ENCODE data around the gene CHST13.

Gene CHST13, protein sequence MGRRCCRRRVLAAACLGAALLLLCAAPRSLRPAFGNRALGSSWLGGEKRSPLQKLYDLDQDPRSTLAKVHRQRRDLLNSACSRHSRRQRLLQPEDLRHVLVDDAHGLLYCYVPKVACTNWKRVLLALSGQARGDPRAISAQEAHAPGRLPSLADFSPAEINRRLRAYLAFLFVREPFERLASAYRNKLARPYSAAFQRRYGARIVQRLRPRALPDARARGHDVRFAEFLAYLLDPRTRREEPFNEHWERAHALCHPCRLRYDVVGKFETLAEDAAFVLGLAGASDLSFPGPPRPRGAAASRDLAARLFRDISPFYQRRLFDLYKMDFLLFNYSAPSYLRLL

DNA sequence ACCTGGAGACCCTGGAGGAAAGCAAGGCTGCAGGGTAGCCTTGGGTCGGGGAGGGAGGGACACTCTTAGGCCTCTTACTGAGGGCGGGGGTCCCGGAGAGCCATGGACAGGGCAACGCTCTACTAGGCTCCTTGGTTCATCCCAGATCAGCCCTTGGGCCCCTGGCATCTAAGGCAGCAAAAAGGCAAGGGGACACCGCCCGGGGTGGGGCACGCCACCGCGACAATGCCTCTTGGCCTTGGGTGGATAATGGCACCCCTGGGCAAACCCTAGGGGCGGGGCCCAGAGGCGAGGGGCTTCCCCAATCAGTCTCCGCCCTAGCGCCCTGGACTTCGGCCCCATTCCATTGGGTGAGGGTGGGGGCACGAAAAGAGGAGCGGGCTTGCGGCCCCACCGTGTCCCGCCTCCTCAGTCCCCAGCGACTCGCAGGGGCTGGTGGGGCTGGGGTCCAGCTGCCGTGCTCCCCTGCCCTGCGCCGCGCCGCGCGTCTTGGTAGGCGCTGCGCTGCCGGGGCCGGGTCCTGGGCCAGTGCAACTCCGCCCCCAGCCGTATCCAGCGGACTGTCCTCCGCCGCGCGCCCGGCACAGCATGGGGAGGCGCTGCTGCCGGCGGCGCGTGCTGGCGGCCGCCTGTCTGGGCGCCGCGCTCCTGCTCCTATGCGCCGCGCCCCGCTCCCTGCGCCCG is at the start of gene CHST13:
TSS of gene CHST13 (plus strand) at position 411 of the 684 bp plus-strand sequence. CDS start at position 589, 178 bp downstream.
- peak; percentile 59 for DNase-seq (ENCODE audit: low spot score)

DNA sequence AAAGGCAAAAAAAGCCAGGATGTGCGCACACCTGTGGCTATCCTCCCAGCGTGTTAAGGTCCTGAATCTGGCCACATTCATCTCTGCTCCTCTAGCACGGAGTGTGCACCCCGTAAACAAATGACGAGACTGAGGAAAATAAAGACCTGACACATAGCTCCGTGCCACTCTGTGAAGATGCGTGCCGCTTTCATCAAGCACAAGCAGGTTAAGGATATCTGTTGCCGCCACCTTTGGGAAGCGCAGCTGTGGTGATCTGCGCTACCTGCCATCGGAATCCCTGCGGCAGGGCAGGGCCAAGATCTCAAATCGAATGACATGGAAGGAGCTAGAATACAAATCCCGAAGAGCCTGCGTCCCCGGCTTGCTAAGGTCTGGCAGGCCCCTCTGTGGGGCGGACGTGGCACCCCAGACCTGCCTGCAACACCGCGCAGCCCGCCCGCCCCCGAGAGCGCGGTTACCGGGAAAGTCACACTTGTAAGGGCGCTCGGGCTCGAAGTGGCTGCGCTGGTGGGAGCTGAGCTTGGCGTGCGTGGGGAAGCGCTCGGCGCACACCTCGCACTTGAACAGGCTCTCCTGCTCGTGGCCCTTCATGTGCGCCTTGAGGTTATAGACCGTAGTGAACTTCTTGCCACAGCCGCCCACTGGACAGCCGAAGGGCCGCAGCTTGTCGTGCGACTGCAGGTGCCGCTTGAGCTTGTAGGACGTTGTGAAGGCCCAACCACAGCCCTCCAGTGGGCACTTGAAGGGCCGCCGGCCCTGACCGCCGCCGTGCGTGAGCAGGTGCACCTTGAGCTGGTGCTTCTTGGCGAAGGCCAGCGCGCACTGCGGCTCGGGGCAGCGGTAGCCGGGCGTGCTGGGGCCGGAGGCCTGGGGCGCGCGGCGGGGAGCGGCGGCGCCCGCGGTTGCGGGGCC is 49.2 kb upstream of the CHST13 start:
- peak; percentile 59 for DNase-seq (ENCODE audit: low spot score)

DNA sequence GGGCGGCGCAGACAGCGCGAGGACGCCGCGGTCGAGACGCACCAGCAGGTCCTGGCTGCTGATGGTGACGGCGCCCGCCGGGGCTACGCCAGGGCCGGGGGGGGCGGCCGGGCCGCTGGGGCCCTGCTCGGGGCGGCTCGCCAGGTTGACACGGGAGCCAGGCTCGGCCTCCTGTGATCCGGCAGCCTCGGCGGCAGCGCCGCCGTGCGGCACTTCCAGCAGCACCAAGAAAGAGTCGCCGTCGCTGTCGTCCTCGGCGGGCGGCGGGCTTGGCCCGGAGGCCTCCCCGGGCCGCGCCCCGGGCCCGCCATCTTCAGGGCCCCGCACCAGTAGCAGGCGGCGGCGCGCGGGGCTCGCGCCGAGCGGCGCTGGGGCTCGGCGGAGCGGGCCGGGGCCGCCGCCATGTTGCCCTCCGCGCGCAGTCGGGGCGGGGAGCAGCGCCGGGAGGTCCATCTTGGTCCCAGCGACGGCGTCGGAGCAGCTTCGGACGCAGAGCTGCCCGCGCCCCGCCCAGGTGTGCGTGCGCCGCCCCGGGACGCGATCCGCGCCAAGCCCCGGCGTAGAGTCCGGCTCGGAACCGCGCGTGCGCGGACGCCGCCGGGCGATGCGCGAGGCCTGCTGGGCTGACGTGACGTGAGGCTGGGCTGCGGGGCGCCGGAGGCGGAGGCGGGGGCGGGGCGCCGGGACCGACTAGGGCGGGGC is 48.4 kb upstream of the CHST13 start, which contains the start of gene ZXDC:
TSS of gene ZXDC (minus strand) at position 479 of the 702 bp plus-strand sequence. CDS start at position 453, 26 bp downstream.
- DNase-seq (ENCODE audit: low spot score): peak; percentile 96

DNA sequence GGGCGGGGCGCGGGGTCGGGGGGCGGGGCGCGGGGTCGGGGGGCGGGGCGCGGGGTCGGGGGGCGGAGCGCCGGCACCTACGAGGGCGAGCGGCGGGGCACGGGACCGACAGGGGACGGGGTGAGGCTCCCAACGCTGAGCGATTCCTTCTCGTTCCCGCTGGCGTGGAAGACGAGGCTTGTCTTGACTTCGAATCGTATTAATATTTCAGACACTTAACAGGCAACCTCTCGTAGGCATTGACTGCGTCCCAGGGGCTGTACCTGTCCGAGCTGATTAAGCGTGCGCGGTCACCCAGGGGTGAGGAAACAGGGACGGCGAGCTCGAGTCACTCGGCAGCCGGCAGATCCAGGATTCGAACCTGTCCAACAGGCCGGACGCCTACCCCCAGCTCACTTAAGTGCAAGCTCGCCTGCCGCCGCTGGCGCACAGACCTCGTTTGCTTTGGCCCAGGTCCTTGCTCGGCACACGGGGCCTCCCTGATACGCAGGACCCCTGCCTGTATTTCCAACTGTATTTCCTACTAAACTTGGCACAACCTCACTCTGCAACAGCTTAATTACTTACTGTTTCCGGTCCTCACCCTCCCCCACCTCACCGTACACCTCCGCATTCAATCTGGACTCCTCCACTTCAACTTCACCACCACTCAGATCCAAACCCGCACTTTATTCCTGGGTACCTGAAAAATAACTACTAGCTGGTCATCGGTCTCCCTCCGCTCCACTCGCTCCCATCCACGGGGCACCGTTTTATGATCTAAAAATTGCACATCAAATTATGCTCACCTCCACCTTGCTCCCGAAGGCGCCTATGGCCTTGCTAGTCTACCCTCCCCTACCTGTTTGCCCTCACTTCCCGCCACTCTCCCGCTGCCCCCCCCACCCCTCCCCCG is 47.5 kb upstream of the CHST13 start:
- peak; percentile 72 for DNase-seq (ENCODE audit: low spot score)

DNA sequence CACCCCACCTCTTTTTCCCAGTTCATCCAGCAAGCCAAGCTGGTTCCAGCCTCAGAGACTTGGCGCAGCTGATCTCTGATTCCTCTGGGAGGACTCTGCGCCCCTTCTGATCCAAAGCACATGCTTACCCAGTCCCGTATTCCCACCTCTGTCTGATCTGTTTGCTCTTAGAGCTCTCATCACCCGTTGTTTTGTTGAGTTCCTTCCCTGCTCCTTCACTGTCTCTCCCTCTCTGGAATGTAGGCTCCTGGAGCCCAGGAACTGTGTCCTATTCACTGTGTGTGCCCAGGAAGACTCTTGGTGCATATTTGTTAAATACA is 46.9 kb upstream of the CHST13 start:
- no peak for DNase-seq (ENCODE audit: low spot score)

DNA sequence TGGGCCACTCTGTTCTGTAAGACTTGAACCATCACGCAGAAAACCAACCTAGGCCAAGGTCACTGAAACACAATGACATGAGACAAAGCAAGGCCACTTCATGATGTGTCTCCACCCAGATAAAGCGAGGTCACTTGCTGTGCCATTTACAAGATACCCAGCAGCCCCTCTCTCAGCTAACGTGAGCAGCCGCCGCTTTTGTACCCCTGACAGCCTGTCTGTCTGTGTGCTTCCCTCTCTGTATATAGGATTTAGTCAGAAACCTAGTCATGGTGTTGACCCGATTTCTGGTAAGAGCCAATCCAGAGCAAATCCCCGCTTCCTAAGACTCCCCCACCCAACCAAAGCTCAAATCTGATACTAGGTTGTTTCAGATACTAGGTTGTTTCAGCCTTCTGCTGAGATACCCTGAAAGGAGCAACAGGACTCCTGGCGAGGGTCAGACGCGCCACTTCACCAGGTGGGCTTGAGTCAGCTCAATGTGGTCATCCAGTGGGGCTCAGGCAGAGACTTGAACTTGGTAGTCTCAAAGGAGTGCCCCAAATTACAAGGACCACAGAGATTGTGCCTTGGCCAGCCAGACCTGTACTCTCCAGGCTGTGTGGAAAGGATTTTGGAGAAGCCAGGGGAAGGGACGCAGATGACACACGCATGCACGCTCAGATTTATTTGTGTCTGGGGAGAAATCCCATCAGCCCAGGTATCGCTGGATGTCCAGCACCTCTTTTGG is 45.2 kb upstream of the CHST13 start:
- no peak for DNase-seq (ENCODE audit: low spot score)

DNA sequence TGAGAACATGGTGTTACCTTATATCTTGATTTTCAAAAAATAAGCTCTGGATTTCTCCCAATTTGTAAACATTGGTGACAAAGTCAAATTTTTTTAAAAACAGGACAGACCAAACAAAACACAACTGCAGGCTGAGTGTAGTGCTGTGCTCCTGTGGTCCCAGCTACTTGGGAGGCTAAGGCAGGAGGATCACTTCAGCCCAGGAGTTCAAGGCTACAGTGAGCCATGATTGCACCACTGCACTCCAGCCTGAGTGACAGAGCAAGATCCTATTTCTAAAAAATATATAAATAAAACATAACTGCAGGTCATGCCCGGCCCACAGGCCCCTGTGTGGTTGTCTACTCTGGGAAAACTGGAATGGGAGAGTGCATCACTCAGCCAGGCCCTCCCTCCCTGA is 44.3 kb upstream of the CHST13 start:
- DNase-seq (ENCODE audit: low spot score): no peak

DNA sequence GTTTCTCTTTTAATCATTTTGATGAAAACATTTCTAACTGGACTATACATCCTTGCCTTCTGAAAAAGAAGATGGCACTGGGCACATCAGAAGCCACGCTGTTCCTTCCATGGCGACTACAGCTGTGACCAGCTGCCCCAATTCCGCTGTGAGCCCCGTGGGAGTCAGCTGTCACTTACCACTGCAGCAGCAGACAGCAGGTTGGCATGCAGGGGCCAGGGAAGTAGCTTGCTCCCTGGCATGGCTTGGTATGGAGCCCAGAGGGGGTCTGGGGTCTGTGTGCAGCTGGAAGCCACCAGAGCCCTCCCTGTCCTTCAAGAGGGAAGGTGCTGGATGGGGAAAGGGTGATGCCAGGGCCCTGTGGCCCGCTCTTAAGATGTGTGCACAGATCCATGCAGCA is 43.7 kb upstream of the CHST13 start:
- no peak for DNase-seq (ENCODE audit: low spot score)

DNA sequence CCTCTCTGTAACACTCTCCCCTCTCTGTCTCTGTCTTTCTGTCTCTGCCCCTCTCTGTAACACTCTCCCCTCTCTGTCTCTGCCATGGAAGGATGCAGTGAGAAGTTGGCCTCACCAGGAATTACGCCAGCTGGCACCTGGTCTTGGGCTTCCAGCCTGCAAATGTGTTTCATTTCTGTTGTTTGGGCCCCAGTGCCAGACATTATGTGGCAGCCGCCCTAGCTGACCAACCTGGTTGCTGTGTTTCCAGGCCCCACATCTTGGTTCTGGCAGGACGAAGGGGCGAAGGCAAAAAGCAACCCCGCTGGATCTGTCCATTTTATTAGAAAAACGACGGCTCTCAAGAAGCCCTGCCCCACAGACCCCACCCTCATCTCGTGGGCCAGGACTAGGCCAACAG is 43.1 kb upstream of the CHST13 start:
- no peak for DNase-seq (ENCODE audit: low spot score)

DNA sequence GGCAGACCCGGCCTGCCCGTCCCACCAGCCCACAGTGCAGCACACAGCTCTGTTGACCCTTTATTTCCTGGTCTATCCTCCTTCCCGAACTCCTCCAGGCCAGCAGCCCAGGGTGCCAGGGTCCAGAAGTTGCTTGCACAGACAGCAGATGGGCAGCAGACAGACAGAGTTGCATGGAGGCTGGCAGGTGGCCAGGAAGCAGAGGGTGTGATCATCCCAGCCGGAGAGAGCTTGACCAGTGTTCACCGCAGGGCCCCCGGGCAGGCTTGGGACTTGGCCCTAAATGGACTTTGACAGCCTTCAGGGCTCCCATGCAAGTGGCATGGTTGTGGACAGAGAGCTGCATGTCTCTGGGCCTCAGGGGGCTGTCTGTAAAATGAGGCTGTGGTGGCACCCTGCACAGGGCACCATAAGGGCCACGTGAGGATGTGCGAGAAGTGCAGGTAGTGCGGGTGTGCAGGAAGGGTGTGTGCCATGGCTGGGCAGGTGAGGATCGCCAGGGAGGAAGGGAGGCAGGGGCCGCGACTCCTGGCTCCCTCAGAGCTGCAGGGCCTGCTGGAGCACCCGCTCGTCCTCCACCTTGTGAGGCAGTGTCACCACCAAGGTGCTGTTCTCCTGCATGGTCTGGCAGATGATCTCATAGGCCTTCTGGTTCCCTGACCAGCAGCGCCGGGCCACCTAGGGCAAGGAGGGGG is 42.0 kb upstream of the CHST13 start:
- peak; percentile 27 for DNase-seq (ENCODE audit: low spot score)

DNA sequence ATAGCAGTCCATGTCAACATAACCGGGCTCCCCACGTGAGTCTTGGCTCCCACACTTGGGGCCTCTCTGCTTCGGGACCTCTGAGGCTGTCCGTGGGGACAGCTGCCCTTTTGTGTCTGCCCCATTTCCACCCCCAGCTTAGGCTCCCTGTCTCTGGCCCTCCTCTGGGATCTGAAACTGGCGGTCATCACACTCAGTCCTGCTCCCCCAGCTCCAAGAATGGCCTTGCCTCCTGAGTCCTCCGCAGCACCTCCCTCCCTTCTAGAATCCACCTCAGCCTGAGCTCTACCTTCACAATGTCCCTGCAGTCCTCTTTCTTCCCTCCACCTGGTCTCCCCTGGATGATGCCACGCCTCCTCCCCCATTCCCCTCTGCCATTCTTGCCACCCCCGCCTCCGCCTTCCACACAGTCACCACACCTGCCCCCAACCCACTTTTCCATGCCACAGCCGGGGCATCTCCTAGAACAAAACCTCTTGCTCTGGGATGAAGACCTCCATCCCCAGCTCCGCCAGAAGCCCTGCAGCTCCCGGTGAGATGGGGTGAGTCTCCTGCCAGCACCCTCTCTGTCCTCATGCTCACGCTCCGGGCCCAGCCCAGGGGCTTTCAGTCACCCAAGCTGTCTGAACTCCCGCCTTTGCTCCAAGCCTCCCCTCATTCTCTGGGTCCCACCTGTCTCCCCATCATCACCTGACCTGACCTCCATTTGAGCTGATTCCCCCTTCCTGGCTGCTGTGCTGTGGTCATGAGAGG is 41.3 kb upstream of the CHST13 start:
- DNase-seq (ENCODE audit: low spot score): no peak

DNA sequence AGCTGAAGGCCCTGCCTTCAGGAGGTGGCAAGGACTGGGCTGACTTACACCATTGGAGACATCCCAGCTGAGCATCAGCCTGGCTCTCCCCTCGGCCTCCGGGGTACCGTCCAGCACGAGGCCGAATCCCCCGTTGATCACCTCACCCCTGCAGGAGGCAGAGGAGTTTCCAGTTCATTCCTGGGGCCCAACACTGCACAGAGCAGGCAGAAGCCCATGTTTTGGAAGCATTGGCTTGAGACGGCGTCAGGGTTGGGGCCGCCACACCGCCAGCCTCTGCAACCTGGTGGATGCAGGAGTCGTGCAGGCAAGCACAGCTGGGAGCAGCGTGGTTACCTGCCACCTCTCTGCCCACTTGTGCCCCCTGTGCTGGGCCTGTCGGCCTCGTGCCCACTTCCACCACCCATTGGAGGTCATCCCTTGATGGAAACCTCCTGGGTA is 40.6 kb upstream of the CHST13 start:
- no peak for DNase-seq (ENCODE audit: low spot score)

DNA sequence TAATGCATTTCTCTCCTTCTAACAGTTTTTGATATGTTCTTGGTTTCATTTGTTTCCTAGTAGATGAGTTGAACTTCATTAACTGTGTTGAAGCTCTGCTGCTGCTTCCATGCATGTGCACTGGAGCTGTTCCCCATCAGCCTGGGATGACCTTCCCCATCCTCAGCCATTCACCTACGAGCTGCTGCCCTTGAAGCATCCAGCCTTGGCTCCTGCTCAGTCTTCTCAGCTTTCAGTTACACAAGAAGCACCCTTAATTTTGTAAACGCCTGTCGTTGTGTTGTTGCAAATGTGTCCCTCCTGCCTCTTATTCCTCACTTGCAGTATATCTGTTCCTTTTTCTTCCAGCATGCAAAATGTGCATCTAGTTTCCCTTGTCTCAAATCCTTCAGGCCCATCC is 39.8 kb upstream of the CHST13 start:
- no peak for DNase-seq (ENCODE audit: low spot score)

DNA sequence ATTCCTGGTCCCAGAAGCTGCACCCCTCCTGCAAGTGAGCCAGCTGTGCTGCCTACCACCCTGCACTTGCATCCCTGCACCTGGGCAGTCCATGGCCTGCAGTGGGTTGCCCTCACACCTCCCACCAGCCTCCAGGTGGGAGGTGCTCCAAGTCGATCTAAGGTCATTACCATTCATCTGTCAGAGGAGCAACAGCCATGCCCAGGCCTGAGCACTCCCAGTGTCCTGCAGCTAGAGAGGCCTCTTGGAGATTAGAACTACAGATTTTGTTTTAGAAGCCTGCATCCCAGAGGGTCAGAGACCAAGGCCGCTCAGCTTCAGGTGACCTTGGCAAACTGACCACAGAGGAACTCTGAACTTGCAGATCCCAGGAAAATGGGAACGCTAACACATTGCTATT is 39.3 kb upstream of the CHST13 start:
- DNase-seq (ENCODE audit: low spot score): no peak

DNA sequence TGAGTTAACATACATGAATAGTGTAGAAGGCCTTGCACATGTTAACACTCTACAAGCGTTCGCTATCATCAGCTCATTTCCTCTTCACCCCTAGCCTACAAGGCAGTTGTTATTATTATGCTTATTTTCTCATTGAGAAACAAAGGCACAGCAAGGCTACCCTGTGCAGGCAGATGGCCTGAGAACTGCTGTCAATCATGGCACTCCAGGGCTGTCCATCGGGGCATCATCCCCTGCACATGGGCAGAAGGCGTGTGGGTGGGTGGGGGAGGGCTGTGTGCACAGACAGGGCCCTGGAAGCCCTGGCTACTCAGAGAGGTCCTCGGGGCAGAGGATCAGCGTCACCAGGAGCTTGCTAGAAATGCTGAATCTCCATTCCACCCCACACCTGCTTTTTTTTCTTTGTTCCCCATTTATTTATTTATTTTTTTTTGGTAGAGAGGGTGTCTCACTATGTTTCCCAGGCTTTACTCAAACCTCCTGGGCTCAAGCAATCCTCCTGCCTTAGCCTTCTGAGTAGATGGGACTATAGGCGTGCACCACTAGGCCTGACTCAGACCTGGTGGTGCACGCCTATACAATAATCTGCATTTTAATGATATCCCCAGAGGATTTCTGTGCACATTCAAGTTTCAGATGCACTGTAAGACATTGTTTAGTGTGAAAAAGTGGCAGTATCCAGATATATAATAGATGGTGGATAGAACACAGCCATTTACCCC is 38.6 kb upstream of the CHST13 start:
- no peak for DNase-seq (ENCODE audit: low spot score)

DNA sequence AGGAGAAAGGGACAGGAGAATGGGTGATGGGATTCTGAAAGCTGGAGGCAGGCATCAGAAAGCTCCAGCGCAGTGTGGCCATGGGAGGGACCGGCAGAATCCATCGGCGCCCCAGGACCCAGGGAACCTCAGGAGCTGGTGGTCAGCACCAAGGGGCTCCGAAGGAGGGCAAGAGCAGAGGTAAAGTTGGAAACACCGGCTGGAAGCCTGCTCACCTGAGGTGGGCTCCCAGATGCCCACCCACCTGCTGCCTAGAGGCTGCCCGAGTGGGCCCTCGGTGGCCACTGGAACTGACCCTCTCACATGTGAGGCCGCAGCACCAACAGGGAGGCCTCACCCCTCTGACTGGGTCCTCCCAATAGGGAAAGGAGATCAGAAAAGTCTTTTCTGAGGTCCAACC is 38.0 kb upstream of the CHST13 start:
- no peak for DNase-seq (ENCODE audit: low spot score)

DNA sequence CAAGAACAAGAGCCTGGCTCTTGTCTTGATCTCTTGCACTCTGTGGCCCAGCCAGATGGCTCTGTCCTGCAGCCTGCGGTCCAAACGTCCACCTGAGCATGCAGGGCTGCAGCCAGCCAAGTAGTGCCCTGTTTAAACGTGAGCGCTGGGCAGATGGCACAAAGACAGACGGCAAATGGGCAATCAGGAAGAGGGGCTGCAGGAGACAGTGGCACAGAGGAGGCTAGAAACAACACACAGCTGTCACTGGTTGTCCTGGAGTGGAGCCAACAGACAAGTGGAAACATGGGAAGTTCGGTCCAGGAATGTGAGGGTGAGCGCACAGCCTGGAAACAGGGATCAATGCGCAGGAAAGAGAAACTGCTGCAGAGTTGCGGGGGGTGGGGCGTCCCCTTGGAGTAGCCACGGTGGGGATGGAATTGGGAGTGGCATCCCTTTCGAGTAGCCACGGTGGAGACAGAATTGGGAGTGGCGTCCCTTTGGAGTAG is 37.6 kb upstream of the CHST13 start:
- DNase-seq (ENCODE audit: low spot score): no peak

Measured in kidney tubule cell (primary cell).